ENCODE results near the gene TM7SF2.
"Not testable (repeated sequence)": the region's sequence is repeated elsewhere in the genome, so short reads cannot be mapped to it uniquely, and the experiment has no call there.

Gene TM7SF2

GRCh38 chr11:65131417-65131776 lies 19.7 kb downstream of the TM7SF2 start:
- no peak for DNase-seq

GRCh38 chr11:65131895-65132237 lies 20.2 kb downstream of the TM7SF2 start:
- no peak for DNase-seq

GRCh38 chr11:65132238-65132987 lies 20.7 kb downstream of the TM7SF2 start:
- no peak for DNase-seq

DNA sequence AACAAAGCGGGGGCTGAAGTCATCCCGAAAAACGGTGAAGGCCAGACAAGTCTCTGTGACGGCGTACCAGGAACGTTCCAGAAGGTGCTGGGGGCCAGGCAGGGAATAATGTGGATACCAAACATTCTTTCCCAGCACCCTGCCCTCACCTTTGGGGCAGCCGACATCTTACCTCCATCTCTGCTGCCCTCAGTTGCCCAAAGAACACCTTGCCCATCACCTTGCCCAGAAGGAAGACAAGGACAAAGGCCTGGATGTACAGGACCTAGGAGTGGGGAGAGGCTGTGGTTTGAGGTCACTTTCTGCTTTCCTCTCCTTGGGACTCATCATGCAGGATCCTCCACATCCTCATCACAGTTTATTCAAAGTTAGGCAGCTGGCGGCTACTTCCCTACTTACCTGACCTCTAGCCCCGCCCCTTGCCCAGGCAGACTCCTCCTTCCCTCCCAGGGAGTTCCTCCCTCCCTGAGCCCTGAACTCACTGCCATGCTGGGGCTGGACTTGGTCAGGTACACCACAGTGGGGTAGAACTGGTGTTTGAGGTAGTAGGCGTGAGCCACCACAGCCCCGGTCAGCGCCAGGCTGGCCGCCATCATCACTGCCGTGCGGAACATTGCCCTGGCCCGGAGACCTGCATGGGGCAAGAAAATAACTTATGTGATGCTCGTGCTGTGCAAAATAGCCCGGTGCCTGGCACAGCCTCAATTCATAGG lies 21.5 kb downstream of the TM7SF2 start:
- DNase-seq = peak; percentile 46

DNA sequence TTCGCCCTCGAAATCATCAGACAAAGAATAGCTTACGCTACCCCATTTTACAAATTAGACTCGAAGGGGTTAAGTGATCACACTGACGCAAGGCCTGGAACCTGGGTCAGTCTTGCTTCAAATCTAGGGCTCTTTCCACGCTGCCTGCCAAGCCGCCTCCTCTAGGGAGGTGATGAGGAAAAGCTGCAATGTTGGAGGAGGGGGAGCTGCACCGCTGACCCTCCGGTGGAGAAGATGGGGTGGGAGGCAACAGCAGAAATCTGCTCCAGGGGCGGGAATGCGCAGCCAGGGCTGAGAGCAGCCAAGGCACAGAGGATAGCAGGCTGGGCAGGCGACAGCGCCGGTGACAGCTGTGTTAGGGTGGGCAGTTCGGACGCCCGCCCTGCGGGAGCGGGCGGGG lies 22.1 kb downstream of the TM7SF2 start:
- DNase-seq = peak; percentile 35

GRCh38 chr11:65134240-65134951 lies 22.7 kb downstream of the TM7SF2 start, which contains the start of gene SYVN1:
SYVN1 (minus strand) TSS chr11:65134519; CDS start chr11:65133601, 918 bp downstream.
- DNase-seq = peak; percentile 96

DNA sequence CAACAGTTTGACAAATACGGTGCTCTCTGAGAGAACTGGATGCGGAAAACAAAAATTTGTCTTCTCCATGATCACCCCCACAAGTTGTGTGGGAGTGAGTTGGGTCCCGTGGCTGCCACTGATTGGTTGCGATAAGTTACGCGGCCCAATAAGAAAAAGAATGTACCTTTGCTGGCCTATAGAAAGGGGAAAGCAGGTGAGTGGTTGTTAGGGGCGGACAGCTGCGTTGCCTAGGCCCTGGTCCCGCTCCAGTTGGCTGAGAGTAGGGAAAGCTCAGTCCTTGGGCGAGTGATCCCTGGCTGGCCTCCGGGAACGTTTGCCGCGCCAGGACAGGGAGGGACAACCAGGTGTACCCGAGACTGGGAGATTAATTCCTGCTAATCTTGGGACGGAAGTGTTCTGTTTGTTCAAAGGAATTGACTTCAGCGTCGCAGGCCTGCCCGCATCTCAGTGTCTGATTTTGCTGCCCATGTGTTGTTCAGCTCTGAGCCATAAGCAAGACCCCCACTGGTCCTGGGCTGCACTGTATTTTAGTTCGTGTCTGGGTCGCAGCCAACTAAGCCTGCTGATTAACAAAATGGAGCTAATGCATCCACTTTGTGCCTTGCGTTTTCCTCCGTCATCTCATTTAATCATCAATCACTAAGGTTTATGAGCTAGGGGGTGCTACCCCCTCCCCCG lies 23.4 kb downstream of the TM7SF2 start:
- DNase-seq = peak; percentile 99

DNA sequence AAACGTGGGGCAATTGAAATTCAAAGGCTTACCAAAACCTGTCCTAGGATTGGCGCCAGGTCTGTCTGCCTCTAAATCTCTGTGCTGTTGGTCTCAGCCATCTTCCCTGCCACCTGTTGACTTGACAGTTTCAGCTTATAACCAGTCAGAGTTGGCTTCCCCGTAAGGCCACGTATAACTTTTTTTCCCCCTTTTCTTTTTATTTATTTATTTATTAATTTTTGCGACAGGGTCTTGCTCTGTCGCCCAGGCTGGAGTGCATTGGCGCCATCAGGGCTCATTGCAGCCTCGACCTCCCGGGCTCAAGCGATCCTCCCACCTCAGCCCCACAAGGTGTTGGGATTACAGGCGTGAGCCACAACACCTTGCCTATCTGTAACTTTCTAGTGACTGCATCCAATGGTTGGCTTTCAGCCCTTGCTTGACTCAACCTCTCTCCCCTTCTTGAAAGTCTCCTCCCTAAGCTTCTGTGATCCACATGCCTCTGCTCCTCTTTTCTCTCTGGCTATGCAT lies 24.0 kb downstream of the TM7SF2 start:
- peak; percentile 51 for DNase-seq

- DNase-seq = no peak
Measured at GRCh38 chr11:65136515-65137096, 24.9 kb downstream of the TM7SF2 start.

- no peak for DNase-seq
Measured at GRCh38 chr11:65141896-65142494, 30.3 kb downstream of the TM7SF2 start.

GRCh38 chr11:65147352-65148075 lies 35.8 kb downstream of the TM7SF2 start:
- DNase-seq = no peak

GRCh38 chr11:65148657-65149056 lies 37.0 kb downstream of the TM7SF2 start:
- no peak for DNase-seq

DNA sequence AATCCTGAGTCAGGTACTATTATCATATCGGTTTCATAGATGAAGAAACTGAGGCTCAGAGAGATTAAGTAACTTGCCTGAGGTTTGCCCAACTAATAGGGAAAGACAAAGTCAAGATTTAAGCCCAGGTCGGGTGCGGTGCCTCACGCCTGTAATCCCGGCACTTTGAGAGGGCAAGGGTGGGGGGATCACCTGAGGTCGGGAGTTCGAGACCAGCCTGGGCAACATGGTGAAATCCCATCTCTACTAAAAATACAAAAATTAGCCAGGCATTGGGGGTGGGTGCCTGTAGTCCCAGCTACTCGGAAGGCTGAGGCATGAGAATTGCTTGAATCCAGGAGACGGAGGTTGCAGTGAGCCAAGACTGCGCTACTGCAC lies 38.4 kb downstream of the TM7SF2 start:
- DNase-seq = not testable (repeated sequence)

- peak; percentile 91 for DNase-seq
Measured at GRCh38 chr11:65150509-65151299, 39.0 kb downstream of the TM7SF2 start.

- DNase-seq = no peak
Measured at GRCh38 chr11:65151331-65151899, 39.7 kb downstream of the TM7SF2 start.

DNA sequence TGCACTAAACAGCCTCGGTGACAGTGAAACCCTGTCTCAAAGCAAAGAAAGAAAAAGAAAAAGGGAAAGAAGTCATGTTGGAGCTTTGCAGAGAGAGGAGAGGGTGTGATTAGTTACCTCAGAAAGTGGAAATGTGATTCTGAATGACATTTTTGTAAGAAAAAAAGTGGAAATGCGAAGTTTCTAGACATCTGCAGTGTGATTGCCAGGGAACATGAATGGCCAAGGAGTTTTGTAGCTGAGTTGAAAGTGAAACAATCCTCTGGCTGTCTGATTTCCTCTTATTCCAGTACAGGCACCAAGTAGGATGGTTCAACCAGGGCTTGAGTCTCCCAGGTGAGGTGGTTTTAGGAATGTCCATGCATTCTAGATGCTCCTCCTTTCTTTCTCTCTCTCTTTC lies 40.5 kb downstream of the TM7SF2 start:
- no peak for DNase-seq

DNA sequence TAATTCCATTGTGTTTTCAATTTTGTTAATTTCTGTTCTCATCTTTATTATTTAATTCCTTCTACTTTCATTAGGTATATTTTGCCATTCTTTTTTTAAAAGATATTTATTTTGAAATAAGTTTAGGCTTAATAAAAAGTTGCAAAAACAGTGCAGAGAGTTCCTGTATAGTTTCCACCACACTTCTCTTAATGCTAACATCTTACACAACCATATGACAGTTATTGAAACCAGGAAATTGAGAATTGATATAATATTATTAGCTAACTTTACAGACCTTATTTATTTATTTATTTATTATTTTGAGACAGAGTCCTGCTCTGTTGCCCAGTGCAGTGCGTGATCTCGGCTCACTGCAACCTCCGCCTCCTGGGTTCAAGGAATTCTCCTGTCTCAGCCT lies 44.6 kb downstream of the TM7SF2 start:
- DNase-seq = no peak

DNA sequence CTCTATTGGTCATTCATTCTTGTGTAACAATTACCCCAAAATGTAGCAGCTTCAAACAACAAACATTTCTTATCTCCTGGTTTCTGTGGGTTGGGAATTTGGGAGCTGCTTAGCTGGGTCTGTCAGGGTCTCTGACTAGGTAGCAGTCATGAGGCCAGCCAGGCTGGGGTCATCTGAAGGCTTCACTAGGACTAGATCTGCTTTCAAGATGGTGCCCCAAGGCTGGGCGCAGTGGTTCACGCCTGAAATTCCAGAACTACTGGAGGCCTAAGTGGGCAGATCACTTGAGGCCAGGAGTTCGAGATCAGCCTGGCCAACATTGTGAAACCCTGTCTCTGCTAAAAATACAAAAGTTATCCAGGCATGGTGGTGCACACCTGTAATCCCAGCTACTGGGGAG lies 45.3 kb downstream of the TM7SF2 start:
- no peak for DNase-seq

DNA sequence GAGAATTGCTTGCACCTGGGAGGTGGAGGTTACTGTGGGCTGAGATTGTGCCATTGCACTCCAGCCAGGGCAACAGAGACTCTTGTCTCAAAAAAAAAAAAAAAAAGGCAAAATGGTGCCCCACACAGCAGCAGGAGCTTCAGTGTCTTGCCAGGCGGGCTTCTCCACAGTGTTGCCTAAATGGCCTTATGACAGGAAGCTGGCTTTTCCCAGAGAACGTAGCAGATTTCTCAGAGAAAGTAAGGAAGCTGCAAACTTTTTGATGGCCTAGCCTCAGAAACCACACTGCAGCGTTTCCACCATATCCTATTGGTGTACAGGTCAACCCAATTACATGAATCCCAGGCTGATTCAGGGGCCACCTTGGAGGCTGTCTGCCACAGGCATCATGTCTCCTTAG lies 45.7 kb downstream of the TM7SF2 start:
- DNase-seq = no peak

- DNase-seq = no peak
Measured at GRCh38 chr11:65159012-65159411, 47.3 kb downstream of the TM7SF2 start.
